HAP-1 (cell line): Measurements from ENCODE around the gene RASA3.

Experiments
- DNase-seq, 2 experiments: peaks; one replicate each; pipeline ENCODE4 v3.0.0-alpha.2; 2016 to 2020; ENCODE audit warnings: low spot score in 2 of 2
- H3K27me3 ChIP-seq: fragments of 250-450 bp; sonication (Bioruptor Pico); 2 replicates; pipeline ENCODE4 v1.5.1; 2020; ENCODE audit warnings: low read depth, mild to moderate bottlenecking, moderate library complexity
- H3K36me3 ChIP-seq: fragments of 250-450 bp; sonication (Bioruptor Pico); replicated peaks from 2 replicates; pipeline ENCODE4 v1.5.1; 2020; ENCODE audit warnings: mild to moderate bottlenecking
- H3K4me1 ChIP-seq: fragments of 250-450 bp; sonication (Bioruptor Pico); 2 replicates; pipeline ENCODE4 v1.5.1; 2020; ENCODE audit warnings: mild to moderate bottlenecking
- H3K4me3 ChIP-seq: fragments of 250-450 bp; sonication (Bioruptor Pico); 2 replicates; pipeline ENCODE4 v1.5.1; 2020; ENCODE audit warnings: mild to moderate bottlenecking, moderate library complexity
- H3K9me3 ChIP-seq: fragments of 250-450 bp; sonication (Bioruptor Pico); 2 replicates; pipeline ENCODE4 v1.5.1; 2020; ENCODE audit warnings: mild to moderate bottlenecking, moderate library complexity
- in situ Hi-C: fragments of 300-500 bp; cut with MboI; formaldehyde crosslinking; loops from 3 replicates; pipeline ENCODE4 v1.14.3; 2020; ENCODE audit warnings: low sequenced_read_pairs, inconsistent platforms, mixed read lengths

The RASA3 gene

DNA sequence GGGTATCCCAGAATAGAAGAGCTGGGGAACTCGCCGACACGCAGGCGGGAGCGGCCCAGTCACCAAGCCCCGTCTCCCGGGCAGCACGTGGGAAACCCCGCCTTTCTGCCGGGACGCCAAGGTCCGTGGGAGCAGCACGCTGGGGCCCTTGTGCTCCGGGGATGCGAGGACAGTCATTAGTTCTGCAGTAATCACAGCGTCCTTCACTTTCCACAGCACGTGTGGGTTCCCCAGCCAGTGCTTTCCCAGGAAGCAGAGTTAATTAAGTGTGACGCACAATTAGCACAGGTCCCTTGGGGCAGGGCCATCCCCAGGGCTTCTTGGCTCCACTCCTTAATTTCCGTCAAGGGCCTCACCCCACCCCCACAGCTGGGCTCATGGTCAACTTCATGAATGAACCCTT lies 94.2 kb downstream of the RASA3 start:
- Histone ChIP-seq H3K9me3 (no peaks in the 10 kb centered on the region), H3K27me3 (no peaks in the 10 kb centered on the region), H3K4me1 (no peaks in the 10 kb centered on the region), H3K36me3 (no peaks in the 10 kb centered on the region), H3K4me3 (no peak overlapping the region)
- in situ Hi-C loops: no loop called here
- no peak for DNase-seq

DNA sequence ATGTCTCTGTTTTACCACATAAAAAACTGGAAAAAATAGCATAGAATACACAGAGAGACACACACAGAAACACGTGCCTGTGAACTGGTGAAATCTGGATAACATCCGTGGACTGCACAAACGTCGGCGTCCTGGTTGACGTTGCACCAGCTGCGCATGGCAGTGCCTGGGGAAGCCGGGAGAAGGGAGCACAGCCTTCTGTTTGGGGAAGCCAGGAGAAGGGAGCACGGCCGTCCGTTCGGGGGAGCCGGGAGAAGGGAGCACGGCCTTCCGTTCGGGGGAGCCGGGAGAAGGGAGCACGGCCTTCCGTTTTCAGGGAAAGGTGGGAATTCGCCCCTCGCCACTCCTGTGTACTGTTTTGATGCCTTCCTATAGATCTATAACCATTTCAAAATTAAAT lies 94.7 kb downstream of the RASA3 start:
- in situ Hi-C loops: no loop called here
- Histone ChIP-seq H3K4me1 (no peaks in the 10 kb centered on the region), H3K36me3 (no peaks in the 10 kb centered on the region), H3K27me3 (no peaks in the 10 kb centered on the region), H3K4me3 (no peak overlapping the region), H3K9me3 (no peaks in the 10 kb centered on the region)
- DNase-seq: no peak

DNA sequence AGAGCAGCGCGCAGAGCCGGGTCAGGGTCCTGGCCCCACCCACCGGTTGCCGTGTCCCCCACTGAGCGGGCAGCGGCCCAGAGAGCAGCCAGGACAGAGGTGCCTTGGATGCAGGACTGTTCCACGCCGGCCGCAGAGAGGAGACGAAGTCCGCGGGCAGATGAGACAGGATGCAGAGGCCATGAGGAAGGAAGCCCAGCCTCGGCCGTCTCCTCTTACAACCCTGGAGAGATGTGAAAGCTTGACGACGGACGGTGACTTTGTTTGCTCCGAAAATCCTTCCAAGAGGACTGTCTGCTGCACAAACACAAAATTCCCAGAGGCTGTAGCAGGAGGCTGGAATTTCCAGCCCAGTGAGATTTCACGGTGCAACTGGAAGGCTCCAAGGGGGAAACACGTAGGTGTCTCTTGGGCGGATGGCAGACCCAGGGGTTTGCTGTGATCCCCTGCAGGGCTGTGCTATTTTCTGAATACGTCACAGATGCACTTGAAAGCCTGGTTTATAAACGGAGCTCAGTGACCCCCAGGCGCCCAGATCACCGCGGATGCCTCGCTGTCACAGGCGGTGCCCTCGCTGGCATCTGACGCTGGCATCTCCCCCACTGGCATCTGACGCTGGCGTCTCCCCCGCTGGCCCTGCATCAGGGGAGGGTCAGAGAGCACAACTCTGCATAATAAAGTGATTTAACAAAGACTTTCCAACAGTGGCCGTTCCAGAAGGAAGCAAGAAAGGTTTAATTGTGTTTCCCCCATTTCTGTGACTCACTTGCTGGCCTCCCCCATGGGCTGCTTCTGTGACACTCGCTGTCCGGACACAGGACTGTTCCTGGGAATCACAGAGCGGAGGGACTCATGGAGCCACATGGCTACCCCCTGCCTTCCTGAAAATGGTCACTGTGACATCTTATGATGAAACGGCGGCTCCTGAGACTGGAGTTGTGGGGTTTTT lies 96.6 kb downstream of the RASA3 start:
- in situ Hi-C loops: no loop called here
- no peaks in the 10 kb centered on the region for H3K4me1 ChIP-seq
- H3K36me3 ChIP-seq: no peaks in the 10 kb centered on the region
- no peaks in the 10 kb centered on the region for H3K27me3 ChIP-seq
- no peak for DNase-seq
- no peak overlapping the region for H3K4me3 ChIP-seq
- no peaks in the 10 kb centered on the region for H3K9me3 ChIP-seq

- no peaks in the 10 kb centered on the region for H3K27me3 ChIP-seq
- no peaks in the 10 kb centered on the region for H3K36me3 ChIP-seq
- no peak for DNase-seq
- no peaks in the 10 kb centered on the region for H3K4me1 ChIP-seq
- H3K9me3 ChIP-seq: no peaks in the 10 kb centered on the region
- in situ Hi-C loops: no loop called here
- H3K4me3 ChIP-seq: no peak overlapping the region
These were observed 97.2 kb downstream of the RASA3 start for GRCh38 chr13:114035186-114035582.

DNA sequence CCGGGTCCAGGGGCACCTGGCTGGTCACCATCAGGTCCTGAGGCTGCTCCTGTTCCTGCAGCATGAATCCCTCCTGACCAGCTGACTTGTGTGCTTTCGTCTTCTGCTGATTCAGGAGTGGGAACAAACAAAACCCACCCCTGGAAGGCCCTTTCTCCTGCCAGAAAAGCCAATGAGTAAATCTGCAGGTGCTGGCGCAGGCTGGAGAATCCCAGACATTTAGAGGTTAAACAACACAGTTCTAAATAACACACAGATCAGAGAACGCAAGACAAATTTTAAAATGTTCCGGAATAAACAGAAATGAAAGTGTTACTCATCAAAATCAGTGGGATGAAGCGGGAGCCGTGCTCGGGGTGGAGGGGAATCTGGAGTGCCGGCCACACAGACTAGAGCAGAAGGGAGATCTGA lies 97.9 kb downstream of the RASA3 start:
- no peak for DNase-seq
- no peaks in the 10 kb centered on the region for H3K9me3 ChIP-seq
- H3K4me3 ChIP-seq: no peak overlapping the region
- H3K27me3 ChIP-seq: no peaks in the 10 kb centered on the region
- in situ Hi-C loops: no loop called here
- no peaks in the 10 kb centered on the region for H3K36me3 ChIP-seq
- no peaks in the 10 kb centered on the region for H3K4me1 ChIP-seq

- no peaks in the 10 kb centered on the region for H3K9me3 ChIP-seq
- no peak for DNase-seq
- no peak overlapping the region for H3K4me3 ChIP-seq
- no peaks in the 10 kb centered on the region for H3K27me3 ChIP-seq
- in situ Hi-C loops: no loop called here
- no peaks in the 10 kb centered on the region for H3K4me1 ChIP-seq
- H3K36me3 ChIP-seq: no peaks in the 10 kb centered on the region
These were observed 98.7 kb downstream of the RASA3 start for GRCh38 chr13:114033541-114034315.

DNA sequence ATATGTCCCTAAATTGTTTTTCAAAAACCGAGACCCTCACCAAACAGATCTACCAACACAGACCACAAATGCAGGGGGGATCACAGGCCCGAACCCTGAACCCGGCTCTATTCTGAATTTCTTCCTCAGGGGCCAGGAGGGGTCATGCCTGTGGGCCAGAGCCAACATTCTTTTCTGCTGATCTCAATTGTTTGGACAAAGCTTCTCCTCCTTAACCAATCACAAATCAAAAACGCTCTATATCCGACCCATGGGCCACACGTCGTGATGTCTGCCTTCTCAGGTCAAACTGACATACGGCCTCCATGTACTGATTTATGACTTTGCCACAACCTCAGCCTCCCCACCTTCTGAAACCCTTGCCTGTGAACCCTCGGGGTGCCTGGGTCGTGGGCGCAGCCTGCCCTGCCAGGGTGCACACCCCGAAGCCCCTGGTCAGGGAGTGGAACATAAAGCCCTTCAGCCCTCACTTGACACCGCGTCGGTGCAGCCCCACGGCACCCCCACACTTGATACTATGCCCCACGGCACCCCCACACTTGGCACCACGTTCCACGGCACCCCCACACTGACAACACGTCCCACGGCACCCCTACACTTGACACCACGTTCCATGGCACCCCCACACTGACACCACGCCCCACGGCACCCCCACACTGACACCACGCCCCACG lies 100.2 kb downstream of the RASA3 start:
- no peak for DNase-seq
- Histone ChIP-seq H3K36me3 (no peaks in the 10 kb centered on the region), H3K9me3 (no peaks in the 10 kb centered on the region), H3K4me1 (no peaks in the 10 kb centered on the region), H3K4me3 (no peak overlapping the region), H3K27me3 (no peaks in the 10 kb centered on the region)
- in situ Hi-C loops: no loop called here

- no peaks in the 10 kb centered on the region for H3K27me3 ChIP-seq
- in situ Hi-C loops: no loop called here
- no peaks in the 10 kb centered on the region for H3K4me1 ChIP-seq
- no peak for DNase-seq
- H3K9me3 ChIP-seq: no peaks in the 10 kb centered on the region
- no peaks in the 10 kb centered on the region for H3K36me3 ChIP-seq
- no peak overlapping the region for H3K4me3 ChIP-seq
These were observed 100.8 kb downstream of the RASA3 start for GRCh38 chr13:114031631-114032030.

- Histone ChIP-seq H3K4me3 (no peak overlapping the region), H3K4me1 (no peaks in the 10 kb centered on the region)
These were observed 101.5 kb downstream of the RASA3 start for GRCh38 chr13:114030666-114031610.

GRCh38 chr13:114029866-114030625 lies 102.4 kb downstream of the RASA3 start:
- no peak for DNase-seq
- no peaks in the 10 kb centered on the region for H3K27me3 ChIP-seq
- H3K36me3 ChIP-seq: no peaks in the 10 kb centered on the region
- in situ Hi-C loops: no loop called here
- no peaks in the 10 kb centered on the region for H3K9me3 ChIP-seq
- H3K4me1 ChIP-seq: no peaks in the 10 kb centered on the region
- no peak overlapping the region for H3K4me3 ChIP-seq

More at GRCh38 chr13:114030666-114031610, 101.5 kb downstream of the RASA3 start:
- Histone ChIP-seq H3K9me3 (no peaks in the 10 kb centered on the region), H3K27me3 (no peaks in the 10 kb centered on the region), H3K36me3 (no peaks in the 10 kb centered on the region)
- DNase-seq: no peak
- in situ Hi-C loops: no loop called here

DNA sequence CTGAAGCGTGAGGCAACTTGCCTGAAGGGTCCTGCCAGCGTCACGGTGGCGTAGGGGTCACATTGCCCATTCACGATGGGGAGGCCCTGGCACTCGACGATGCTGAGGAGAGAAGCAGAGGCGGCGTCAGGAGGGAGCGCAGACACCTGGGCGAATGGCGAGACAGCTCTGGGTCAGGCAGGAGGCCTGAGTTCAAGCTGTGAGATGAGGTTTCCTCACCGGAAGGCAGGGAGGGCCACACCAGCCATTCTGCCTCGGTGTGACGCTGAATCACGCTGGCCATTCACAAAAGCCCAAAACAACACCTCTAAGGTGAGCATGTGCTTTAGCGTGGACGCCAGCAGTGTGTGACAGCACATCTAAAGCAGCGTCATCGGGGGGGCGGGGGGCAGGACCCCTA lies 104.6 kb downstream of the RASA3 start:
- no peak for DNase-seq
- no peaks in the 10 kb centered on the region for H3K9me3 ChIP-seq
- H3K36me3 ChIP-seq: no peaks in the 10 kb centered on the region
- H3K27me3 ChIP-seq: no peaks in the 10 kb centered on the region
- no peaks in the 10 kb centered on the region for H3K4me1 ChIP-seq
- in situ Hi-C loops: no loop called here
- no peak overlapping the region for H3K4me3 ChIP-seq

DNA sequence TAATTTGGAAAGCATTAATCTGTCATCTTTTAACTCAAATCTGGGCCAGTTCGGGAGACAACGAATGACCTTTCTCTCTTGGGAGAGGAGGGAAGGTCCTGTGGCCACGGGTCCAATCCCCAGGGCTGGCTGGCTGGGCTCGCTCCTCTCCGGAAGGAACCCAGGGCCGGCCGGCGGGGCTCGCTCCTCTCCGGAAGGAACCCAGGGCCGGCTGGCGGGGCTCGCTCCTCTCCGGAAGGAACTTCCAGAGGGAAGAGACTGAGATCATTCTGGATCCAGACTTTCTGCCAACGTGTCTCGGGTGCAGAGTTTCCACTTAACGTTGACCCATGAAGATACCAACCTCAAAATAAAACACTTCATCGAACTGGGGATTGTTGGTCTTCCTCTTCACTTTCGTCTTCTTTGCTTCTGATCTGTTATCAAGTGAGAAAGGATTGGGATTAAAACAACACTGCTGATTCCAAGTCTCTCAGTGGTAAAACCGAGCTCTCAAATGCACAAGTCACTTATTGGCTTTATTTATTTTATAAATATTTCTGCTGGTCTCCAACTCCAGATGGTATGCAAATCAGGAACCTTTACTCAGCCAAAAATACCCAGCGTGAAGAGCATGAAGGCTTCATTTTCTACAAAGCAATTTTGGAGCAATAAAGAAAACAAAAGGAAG lies 105.2 kb downstream of the RASA3 start:
- Histone ChIP-seq H3K27me3 (no peaks in the 10 kb centered on the region), H3K36me3 (no peaks in the 10 kb centered on the region), H3K9me3 (no peaks in the 10 kb centered on the region), H3K4me1 (no peaks in the 10 kb centered on the region), H3K4me3 (no peak overlapping the region)
- no peak for DNase-seq
- in situ Hi-C loops: no loop called here
